GM21515 (cell line): ENCODE results near the gene ZNF669.

Experiments used
- ATAC-seq: cut with Tn5 transposase; IDR thresholded peaks from one replicate; pipeline ENCODE4 v1.9.1; 2021; ENCODE audit not compliant: unreplicated experiment

ZNF669 gene

GRCh38 chr1:247111700-247112478, 7.7 kb upstream of the ZNF669 start:
- no peak for ATAC-seq

GRCh38 chr1:247111259-247111699, 7.1 kb upstream of the ZNF669 start:
- no peak for ATAC-seq

GRCh38 chr1:247110627-247111258, 6.6 kb upstream of the ZNF669 start:
- no peak for ATAC-seq

DNA sequence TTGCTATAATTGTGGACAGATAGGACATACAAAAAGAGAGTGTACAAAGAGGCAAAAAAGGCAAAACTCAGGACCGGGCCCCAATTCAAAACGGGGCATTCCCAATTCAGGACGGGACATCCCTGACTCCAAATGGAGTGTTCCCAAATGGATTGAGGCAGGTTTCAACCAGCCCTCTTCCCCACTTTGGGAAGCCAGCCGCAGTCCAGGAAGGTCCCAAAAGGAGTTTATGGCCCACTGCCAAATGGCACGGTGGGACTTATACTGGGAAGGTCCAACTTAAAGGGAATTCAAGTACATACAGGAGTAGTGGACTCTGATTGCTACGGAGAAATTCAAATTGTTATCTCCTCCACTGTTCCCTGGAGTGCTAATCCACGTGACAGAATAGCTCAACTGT, 3.5 kb upstream of the ZNF669 start:
- no peak for ATAC-seq

GRCh38 chr1:247105966-247106365, 1.8 kb upstream of the ZNF669 start:
- no peak for ATAC-seq

- no peak for ATAC-seq
Observed at GRCh38 chr1:247104965-247105364, 809 bp upstream of the ZNF669 start.

DNA sequence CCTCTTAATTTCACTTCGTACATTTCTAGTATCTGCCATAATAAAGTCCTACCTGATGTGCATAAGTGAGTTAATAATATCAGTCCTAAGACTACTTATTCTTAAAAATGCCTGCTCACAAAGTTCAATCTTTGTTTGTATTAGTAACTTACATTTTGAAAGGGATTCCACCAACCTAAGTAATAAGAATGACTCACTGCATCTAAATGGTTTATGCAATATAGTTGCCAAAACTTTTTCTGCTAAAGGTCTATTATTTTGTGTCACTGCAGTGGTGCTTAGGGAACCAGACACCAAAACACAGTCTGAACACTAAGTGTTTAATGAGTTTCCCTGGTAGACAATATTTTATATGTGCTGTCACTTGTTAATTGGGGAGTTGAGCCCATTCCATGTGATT, 1.8 kb downstream of the ZNF669 start:
- ATAC-seq, result no peak

DNA sequence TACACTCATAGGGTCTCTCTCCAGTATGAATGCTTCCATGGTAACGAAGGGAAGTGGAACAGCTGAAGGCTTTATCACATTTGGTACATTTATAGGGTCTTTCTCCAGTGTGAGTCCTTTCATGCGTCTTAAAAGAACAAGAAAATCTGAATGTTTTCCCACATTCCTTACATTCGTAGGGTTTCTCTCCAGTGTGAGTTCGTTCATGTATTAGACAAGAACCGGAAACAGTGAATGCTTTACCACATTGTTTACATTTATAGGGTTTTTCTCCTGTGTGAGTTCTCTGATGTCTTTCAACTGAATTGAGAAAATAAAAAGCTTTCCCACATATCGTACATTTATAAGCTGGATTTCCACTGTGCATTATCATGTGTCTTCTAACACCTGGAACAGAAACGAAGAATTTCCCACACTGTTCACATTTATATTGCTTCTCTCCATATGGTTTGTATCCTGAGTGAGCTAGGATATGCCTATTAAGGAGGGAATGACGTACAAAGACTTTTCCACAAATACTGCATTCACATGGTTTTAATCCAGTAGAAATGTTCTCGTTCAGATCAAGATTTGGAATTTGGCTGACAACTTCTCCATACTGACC, 3.4 kb downstream of the ZNF669 start:
- ATAC-seq, result no peak

DNA sequence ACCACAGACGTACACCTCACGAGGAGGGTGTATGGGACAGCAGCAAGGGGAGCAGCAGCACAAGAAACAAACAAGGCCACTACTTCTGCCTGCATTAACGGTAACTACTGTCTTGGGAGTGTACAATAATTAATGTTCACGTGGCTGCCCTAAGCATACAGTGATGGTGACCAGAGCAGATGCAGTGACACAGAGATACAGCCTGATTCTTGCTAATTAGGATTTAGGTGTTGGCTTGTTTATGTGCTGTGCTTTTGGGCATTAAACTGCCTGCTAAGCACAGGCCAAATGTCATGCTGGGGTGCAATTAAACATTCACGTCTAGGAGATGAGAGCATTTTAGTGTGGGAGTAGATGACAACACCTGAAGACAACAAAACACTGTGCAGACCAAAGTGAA, 7.2 kb downstream of the ZNF669 start:
- ATAC-seq, result no peak

- ATAC-seq, result no peak
Observed at GRCh38 chr1:247096544-247096943, 7.6 kb downstream of the ZNF669 start.

GRCh38 chr1:247096112-247096511, 8.0 kb downstream of the ZNF669 start:
- no peak for ATAC-seq

DNA sequence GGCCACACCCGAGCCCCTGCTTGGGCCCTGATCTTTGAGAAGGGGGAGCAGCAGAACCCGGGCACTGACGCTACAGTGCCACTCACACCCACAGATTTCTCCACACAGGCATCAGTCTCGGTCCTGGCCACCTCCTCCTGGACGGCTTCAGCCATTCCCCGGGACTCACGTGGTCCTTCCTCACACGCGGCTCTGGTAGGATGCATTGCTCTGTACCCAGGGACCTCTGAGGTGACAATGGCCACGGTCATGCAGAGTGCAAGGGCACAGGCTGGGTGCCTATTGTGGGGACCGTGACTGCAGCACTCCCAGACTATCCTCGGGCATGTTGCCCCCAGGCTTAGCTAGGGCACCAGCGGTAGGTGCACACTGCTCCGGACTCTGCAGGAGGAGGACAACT, 13.7 kb downstream of the ZNF669 start:
- ATAC-seq, result no peak

DNA sequence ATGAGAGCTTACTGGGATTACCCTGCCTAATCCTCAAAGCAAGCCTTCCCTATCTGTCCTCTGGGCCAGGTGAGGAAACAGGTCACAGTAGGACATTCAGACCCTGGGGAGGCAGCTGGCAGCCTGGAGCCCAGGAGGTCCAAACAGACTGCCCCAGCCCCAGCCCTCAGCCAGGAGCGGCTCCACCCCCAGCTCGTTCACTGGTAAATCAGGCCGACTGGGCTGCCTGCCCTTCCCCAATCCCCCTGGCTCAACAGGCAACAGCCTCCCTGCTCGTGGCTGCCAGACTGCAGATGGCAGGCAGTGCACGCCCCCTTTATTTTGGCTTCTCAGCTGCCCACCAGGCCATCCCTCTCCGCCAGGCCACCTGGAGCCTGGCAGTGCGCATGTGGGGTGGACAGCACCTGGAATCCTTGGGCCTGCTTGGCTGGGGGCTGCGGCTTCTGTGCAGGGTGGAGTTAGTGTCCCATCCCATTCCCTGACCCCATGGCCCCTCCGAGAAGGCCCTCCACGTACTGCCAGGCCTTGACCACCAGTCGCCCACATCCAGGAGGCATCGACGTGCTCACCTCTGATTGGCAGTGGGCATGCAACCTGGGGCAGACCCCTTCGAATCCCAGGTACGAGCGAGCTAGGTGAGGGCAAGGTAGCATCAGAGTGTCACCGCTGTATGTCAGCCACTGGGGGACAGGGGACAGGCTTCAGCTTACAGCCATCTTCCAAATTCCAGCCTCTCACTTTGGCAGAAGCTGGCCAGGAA, 14.4 kb downstream of the ZNF669 start:
- no peak for ATAC-seq

DNA sequence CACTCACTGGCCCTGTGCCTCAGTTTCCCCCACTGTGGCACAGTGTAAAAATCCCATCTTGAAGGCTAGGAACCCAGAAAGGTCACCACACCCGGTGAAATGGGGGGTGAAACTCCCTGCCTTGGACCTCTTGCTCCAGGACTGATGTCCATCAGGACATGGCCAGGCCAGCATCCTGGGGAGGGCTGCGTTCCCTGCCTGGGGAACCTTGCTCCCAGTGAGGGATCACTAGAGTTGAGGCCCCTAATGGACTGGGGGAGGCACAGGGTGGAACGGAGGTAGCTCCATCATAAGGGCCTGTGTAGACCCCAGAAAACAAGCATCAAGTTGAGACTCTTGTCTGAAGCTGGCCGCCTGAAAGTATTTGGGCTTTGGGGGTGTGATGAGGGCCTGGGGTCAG, 15.2 kb downstream of the ZNF669 start:
- no peak for ATAC-seq

DNA sequence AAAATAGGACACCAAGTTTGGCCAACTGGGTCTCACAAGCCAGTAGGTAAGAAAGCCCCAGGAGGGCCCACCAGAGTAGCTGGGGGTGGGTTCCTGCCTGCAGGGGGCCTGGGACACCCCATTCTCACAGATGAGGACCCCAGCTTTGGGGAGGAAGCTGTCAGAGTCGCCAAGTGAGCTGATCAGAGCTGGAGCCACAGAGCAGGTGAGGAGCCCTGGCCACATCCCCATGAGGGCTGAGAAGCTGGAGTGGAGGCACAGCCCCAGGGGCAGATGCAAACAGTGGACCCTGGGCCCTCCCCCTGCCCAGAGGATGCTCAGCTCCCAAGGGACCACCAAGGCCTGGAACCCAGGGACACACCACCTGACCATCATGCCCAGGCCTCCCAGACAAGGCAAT, 16.9 kb downstream of the ZNF669 start:
- ATAC-seq, result no peak

DNA sequence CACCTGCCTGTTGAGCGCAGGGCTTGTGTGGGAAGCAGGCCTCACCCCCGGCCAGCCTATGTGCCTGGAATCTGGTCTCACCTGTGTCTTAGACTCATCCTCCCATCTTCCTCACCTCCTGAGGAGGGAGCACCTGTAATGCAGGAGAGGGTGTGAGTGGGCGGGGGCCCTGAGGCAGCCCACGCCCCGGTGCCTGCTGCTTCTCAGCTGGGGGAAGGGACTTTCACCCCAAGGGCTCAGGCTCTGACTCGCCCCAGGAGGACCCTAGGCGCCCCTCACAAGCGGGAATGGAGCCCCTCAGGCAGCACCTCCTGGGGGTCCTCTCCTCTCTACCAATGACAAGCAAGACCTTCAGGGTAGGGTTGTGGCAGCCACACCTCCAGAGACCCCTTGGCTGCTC, 18.8 kb downstream of the ZNF669 start:
- no peak for ATAC-seq

GRCh38 chr1:247084771-247085170, 19.4 kb downstream of the ZNF669 start:
- ATAC-seq, result no peak

DNA sequence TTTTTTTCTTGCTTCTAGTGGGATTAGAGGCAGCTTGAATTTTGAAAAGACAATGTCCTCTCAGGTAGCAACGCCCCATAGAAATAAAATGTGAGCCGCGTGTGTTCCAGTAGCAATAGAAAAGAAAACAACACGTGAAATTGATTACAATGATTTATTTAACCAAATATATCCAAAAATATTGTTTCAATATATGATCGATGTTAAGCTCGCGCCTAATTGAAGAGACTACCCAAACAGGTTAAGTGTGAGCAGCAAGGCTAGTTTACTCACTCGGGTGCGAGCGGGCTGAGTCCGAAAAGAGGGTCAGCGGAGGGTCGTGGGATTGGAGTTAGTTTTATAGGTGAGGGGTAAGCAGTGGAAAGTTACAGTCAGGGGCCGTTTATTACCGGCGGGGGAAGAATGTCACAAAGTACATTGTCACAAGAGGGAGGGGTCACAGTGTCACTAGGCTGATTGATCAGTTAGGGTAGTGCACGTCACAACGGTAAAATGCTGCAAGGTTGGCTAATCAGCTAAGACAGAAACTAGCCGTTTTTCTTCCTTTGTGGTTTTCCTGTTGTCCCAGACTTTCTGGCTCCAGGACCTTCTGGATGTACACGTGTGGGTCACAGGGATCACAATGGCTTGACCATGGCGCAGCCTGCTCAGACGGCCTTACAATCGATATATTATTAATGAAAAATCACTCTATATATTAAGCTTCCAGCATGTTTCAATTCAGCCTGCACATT, 24.8 kb downstream of the ZNF669 start:
- ATAC-seq, result no peak

DNA sequence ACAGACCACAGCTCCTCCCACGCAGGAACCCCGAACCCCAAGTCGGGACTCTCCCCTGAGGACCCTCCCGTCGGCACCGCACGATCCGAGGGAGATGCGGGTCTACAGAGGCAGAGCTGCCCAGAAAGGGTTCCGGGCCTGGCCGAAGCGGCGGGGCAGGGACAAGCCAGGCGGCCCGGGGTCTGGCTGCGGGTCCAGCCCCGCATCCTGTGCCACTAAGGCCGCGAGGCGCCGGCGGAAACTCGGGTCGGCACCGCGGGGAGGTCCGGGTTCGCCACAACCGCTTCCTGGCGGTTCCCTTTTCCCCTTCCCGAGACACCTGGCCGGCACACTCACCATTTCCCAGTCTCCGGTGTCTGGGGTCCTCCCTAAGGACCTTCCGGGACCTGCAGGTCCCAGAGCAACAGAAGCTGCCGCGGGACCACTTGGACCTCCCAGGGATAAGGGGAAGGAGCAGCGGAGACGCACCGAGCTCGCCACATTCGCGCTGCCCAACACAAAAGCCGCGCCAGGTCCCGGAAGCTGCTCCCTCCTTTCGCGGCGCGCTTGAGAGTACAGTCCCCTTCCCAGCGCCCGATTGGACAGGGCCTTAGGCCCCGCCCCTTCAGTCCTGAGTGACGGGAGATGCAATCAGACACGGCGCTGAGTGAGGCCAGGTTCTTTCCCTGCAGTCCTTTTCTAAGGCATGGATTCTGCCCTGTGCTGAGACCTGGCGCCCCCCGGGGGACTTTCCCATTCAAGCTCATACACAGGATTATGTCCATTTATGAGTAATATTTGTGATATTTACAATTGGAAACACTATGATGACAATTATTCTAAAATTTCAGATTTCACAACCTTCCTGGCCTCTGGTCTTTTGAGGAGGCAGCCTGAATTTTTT, 25.7 kb downstream of the ZNF669 start, which contains the start of gene ZNF670:
Gene ZNF670, minus strand, starts transcription at position 554 of the 883 bp plus-strand sequence. Its CDS starts 215 bp downstream, at position 339.
- peak; percentile 100 for ATAC-seq

DNA sequence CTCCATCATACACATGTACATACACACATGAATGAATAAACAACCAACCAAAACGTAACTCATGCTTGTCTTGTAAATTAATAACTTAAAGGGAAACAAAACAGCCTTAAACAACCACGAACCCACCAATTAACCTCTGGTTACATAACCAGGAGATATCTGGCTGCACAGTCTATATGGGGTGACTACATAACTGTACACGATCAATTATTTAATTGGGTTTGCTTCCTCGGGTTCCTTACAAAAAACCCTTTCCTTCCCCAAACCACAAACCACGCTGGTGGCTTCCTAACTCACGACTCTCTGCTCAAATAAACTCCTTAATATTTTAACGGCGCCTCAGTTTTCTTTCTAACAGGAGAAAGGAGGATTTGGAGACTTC, 26.3 kb downstream of the ZNF669 start:
- ATAC-seq, result no peak
